HepG2 (cell line): ENCODE measurements around the gene THOP1. TPM values are rescaled to one million over a fixed set of nuclear protein-coding genes. Genes with fewer than 3 reads are reported as not detected.

Experiments
- AHR ChIP-seq: IDR thresholded peaks from 2 replicates; pipeline ENCODE4 v1.6.1; 2018; ENCODE audit warnings: missing genetic modification reagents, missing compliant biosample characterization
- CEBPB ChIP-seq: IDR thresholded peaks from 2 replicates; pipeline ENCODE4 v1.6.1; 2011; ENCODE audit warnings: low read depth, low read length, improper control_type of control experiment, borderline replicate concordance
- CHD4 ChIP-seq: fragments of 200-600 bp; sonication (generic); IDR thresholded peaks from 2 replicates; pipeline ENCODE4 v1.7.0; 2017; ENCODE audit warnings: mild to moderate bottlenecking, low read length, borderline replicate concordance
- DZIP1 ChIP-seq: sonication (generic); formaldehyde crosslinking; IDR thresholded peaks from 2 replicates; pipeline ENCODE4 v1.5.0; 2020; ENCODE audit warnings: mild to moderate bottlenecking, missing genetic modification reagents
- GFI1 ChIP-seq: sonication (generic); formaldehyde crosslinking; IDR thresholded peaks from 2 replicates; pipeline ENCODE4 v1.5.0; 2020; ENCODE audit warnings: missing genetic modification reagents, mild to moderate bottlenecking, borderline replicate concordance
- HNF4A ChIP-seq: sonication (generic); formaldehyde crosslinking; IDR thresholded peaks from 2 replicates; pipeline ENCODE4 v1.4.0; 2020; ENCODE audit warnings: missing genetic modification reagents
- MAF1 ChIP-seq: sonication (generic); formaldehyde crosslinking; IDR thresholded peaks from 2 replicates; pipeline ENCODE4 v1.5.0; 2020; ENCODE audit warnings: missing genetic modification reagents, borderline replicate concordance
- SUZ12 ChIP-seq: fragments of 150-350 bp; IDR thresholded peaks from 2 replicates; pipeline ENCODE4 v1.6.1; 2014; ENCODE audit warnings: low read depth, low read length
- ZBTB40 ChIP-seq, 2 experiments: fragments of 450-650 bp in 1 of 2; sonication (generic) in 1 of 2; formaldehyde crosslinking in 1 of 2; IDR thresholded peaks; 2 replicates each; pipeline versions ENCODE4 v1.6.1 to v1.8.0; 2016 to 2022; ENCODE audit warnings: antibody characterized with exemption in 1 of 2, mild to moderate bottlenecking in 1 of 2, missing genetic modification reagents in 1 of 2
- ZNF124 ChIP-seq: sonication (generic); formaldehyde crosslinking; IDR thresholded peaks from 2 replicates; pipeline ENCODE4 v1.4.0; 2020; ENCODE audit warnings: missing genetic modification reagents
- ZNF276 ChIP-seq: sonication (generic); formaldehyde crosslinking; IDR thresholded peaks from 2 replicates; pipeline ENCODE4 v1.4.0; 2020; ENCODE audit warnings: mild to moderate bottlenecking, low read depth, missing genetic modification reagents
- ZNF383 ChIP-seq: sonication (generic); formaldehyde crosslinking; IDR thresholded peaks from 2 replicates; pipeline ENCODE4 v1.4.0; 2020; ENCODE audit warnings: missing genetic modification reagents, mild to moderate bottlenecking, borderline replicate concordance
- ZNF562 ChIP-seq: sonication (generic); formaldehyde crosslinking; IDR thresholded peaks from 2 replicates; pipeline ENCODE4 v1.8.0; 2022; ENCODE audit warnings: missing genetic modification reagents, borderline replicate concordance
- ZNF772 ChIP-seq: sonication (generic); formaldehyde crosslinking; IDR thresholded peaks from 2 replicates; pipeline ENCODE4 v1.5.0; 2020; ENCODE audit warnings: mild to moderate bottlenecking, missing genetic modification reagents
- polyA plus RNA-seq, 8 experiments: library from polyadenylated mRNA; depleted of rRNA in 3 of 8; stranded (reverse) in 7 of 8; unstranded in 1 of 8; fragments of >200 nt; fragmentation: Illumina TruSeq in 4 of 8; extraction: Trizol in 4 of 8; gene quantifications; 2 replicates each; pipeline versions ENCODE4 v1.2.1 to v1.2.3, GENCODE V29; 2011 to 2016; ENCODE audit warnings: low read depth in 4 of 8, missing spikeins in 1 of 8, mixed read lengths in 1 of 8; ENCODE audit not compliant: insufficient read depth in 1 of 8
- total RNA-seq, 5 experiments: library from RNA; depleted of rRNA; stranded (reverse); fragments of >200 nt; fragmentation: Illumina TruSeq; extraction: Trizol; gene quantifications; 2 replicates each; pipeline ENCODE4 v1.2.3, GENCODE V29; 2016; ENCODE audit warnings: low read depth in 1 of 5

The THOP1 gene
- total and polyA plus RNA-seq, 2 of the 13 experiments (the other 11 are each of a cell fraction or from before 2014, with no cell fraction given): 74.4 to 116 TPM

- TF ChIP-seq ZBTB40 (IDR thresholded peaks at IDR 0.05): no peak
- no peak; the same call in 1 of the 2 replicates for TF ChIP-seq ZBTB40 (CRISPR knock-in tag; IDR thresholded peaks at IDR 0.05)
- TF ChIP-seq CEBPB: no peak
- TF ChIP-seq SUZ12: no peak
- no peak for TF ChIP-seq ZNF383 (CRISPR knock-in tag)
- no peak for TF ChIP-seq ZNF276 (CRISPR knock-in tag)
- peak; percentile 60; the same call in 1 of the 2 replicates for TF ChIP-seq GFI1 (CRISPR knock-in tag)
- TF ChIP-seq ZNF772 (CRISPR knock-in tag): peak; percentile 40; the same call in 1 of the 2 replicates
- TF ChIP-seq CHD4: no peak
- 0 out of 2 replicates have a peak, but pooled peaks have one; percentile 56 for TF ChIP-seq DZIP1 (CRISPR knock-in tag)
- TF ChIP-seq HNF4A (CRISPR knock-in tag): peak; percentile 88
- no peak for TF ChIP-seq MAF1 (CRISPR knock-in tag)
- TF ChIP-seq AHR: 0 out of 2 replicates have a peak, but pooled peaks have one; percentile 31
- TF ChIP-seq ZNF124 (CRISPR knock-in tag): no peak; the same call in 1 of the 2 replicates
- TF ChIP-seq ZNF562: no peak
Measured at GRCh38 chr19:2790557-2791271, 5.4 kb downstream of the THOP1 start (continued).
